Muscle of leg (tissue), 11 donors: ENCODE measurements around the gene CHAC1. TPM values are rescaled to one million over a fixed set of nuclear protein-coding genes. Genes with fewer than 3 reads are reported as not detected.
"Not testable (repeated sequence)": the region's sequence is repeated elsewhere in the genome, so short reads cannot be mapped to it uniquely, and the experiment has no call there.

Source experiments
- DNase-seq: peaks from one replicate; pipeline ENCODE4 v3.0.0; 2013
- H3K27ac ChIP-seq: one replicate; pipeline ENCODE4 v1.5.1; 2013; ENCODE audit warnings: mild to moderate bottlenecking, low read length, control low read depth
- H3K27me3 ChIP-seq: one replicate; pipeline ENCODE4 v1.6.1; 2013; ENCODE audit warnings: low read length; ENCODE audit not compliant: control insufficient read depth, insufficient read depth
- H3K36me3 ChIP-seq: one replicate; pipeline ENCODE4 v1.6.1; 2013; ENCODE audit warnings: low read length; ENCODE audit not compliant: control insufficient read depth, insufficient read depth
- H3K4me1 ChIP-seq: one replicate; pipeline ENCODE4 v1.6.1; 2013; ENCODE audit warnings: low read length; ENCODE audit not compliant: control insufficient read depth, insufficient read depth
- H3K4me3 ChIP-seq: one replicate; pipeline ENCODE4 v1.5.1; 2013; ENCODE audit warnings: low read length, control low read depth
- H3K9me3 ChIP-seq: replicated peaks from 2 replicates; pipeline ENCODE4 v1.6.1; 2013; ENCODE audit warnings: low read depth, low read length; ENCODE audit not compliant: control insufficient read depth
- WGBS: methylation state at CpG from one replicate; pipeline ENCODE4 v1.1.5; 2013; ENCODE audit warnings: missing lambda C conversion rate; ENCODE audit not compliant: insufficient coverage; 5-methylcytosine and 5-hydroxymethylcytosine counted together
- polyA plus RNA-seq, 8 donors: library from polyadenylated mRNA; unstranded; fragments of 120-200 nt; gene quantifications; one replicate each; pipeline versions ENCODE4 v1.2.1 to v1.2.3, GENCODE V29; 2013; ENCODE audit warnings: inconsistent platforms in 1 of 8, low replicate concordance in 1 of 8; ENCODE audit not compliant: insufficient read length in 8 of 8, insufficient read depth in 1 of 8
- total RNA-seq: library from RNA; stranded (reverse); fragments of 120-200 nt; gene quantifications from one replicate; pipeline ENCODE4 v1.2.4, GENCODE V29; 2013

Gene CHAC1
- total and polyA plus RNA-seq, 9 donors, result 0.80 to 6.9 (median 2.3) TPM

DNA sequence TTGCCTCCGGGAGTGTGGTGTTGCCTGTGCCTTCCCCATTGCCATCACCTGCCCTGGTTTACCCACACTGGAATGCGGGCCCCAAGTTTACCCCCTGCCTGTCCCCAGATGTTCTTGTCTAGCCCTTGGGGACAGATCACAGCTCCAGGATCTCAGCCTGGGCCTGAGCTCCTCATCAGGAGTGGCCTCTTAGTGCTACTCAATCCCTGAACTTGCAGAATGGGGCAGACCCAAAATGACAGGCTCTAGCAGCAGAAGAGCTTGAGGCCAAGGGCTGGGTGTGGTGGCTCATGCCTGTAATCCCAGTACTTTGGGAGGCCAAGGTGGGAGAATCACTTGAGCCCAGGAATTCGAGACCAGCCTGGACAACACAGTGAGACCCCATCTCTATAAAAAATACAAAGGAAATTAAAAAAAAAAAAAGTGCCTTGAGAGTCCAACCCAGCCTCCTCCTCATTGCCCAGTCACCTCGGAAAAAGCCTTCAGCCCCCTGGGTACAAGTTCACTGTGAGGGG is 3.8 kb downstream of the CHAC1 start:
- peak overlapping the region; percentile 78 for H3K27ac ChIP-seq
- H3K4me3 ChIP-seq, result no peak overlapping the region
- WGBS, result 100% methylated on average over 2 of the region's 4 CpGs

DNA sequence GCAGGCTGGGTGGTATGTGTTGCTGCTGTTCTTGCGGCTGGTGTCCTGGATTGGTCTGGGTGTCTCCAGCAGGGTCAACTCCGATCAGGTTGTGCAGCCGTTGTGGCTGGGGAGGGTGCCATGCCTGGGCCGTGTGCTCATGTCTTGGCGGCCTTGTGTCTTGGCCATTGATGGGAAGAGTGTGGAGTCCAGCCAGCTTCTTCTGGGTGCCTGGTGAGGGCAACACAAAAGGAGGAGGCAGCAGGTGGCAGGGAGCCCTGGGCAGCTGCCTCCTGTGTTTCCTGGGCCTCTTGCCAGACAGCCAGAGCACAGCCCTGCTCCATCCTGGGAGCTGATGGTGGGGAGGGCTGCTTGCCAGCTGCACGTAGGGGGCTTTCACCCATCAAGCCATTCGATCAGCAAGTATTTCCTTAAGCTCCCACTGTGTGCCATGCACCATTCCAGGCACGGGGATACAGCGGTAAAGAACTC is 4.3 kb downstream of the CHAC1 start:
- H3K36me3 ChIP-seq, result no peaks in the 10 kb centered on the region
- H3K4me1 ChIP-seq, result peaks cover 71% of the 10 kb centered on the region
- H3K27ac ChIP-seq, result peak overlapping the region; percentile 84
- no peaks in the 10 kb centered on the region for H3K9me3 ChIP-seq
- 67% methylated on average over 5 of the region's 9 CpGs for WGBS
- DNase-seq, result peak; percentile 87
- H3K27me3 ChIP-seq, result peaks cover 13% of the 10 kb centered on the region
- no peak overlapping the region for H3K4me3 ChIP-seq

More for the DNA sequence above, 3.8 kb downstream of the CHAC1 start:
- no peaks in the 10 kb centered on the region for H3K36me3 ChIP-seq
- no peaks in the 10 kb centered on the region for H3K9me3 ChIP-seq
- DNase-seq, result no peak
- peaks cover 74% of the 10 kb centered on the region for H3K4me1 ChIP-seq
- peaks cover 18% of the 10 kb centered on the region for H3K27me3 ChIP-seq

DNA sequence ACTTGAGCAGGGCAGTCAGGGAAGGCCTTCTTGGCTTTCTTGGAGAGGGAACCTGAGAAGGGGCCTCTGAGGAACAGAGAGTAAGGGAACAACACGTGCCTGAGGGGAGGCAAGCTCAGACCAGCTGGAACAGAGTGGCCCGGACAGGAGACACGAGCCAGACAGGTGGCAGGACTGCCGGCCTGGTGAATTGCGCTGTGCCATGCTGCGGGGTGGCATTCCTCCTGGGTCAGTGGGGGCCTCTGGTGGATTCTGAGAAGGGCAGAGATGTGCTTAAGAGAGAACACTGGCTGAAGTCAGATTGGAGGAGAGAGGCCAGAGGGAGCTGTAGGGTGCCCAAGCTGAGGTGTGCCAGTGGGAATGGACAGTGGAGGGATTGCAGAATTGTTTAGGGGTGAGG is 4.9 kb downstream of the CHAC1 start:
- Histone ChIP-seq H3K4me3 (no peak overlapping the region), H3K9me3 (no peaks in the 10 kb centered on the region), H3K27me3 (peaks cover 10% of the 10 kb centered on the region), H3K4me1 (peaks cover 68% of the 10 kb centered on the region), H3K36me3 (no peaks in the 10 kb centered on the region), H3K27ac (peak overlapping the region; percentile 84)
- WGBS, result 65% methylated on average over 6 of the region's 6 CpGs
- peak; percentile 71 for DNase-seq

DNA sequence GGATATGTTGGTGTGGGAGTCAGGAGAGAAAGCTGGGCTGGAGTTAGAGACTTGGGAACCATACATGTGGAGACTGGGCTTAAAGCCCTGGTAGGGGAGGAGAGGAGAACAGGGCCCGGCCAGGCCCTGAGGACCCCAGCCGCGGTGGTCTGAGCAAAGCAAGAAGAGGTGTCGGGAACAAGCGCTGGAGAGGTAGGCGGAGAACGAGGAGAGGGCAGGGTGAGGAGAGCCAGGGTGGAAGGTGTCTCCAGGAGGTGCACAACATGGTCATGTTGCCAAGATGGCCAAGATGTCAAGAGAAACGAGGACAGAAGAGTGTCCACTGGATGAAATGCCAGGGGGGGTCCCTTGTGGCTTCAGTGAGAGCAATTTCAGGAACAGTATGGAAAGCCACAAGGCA is 5.5 kb downstream of the CHAC1 start:
- no peak overlapping the region for H3K4me3 ChIP-seq
- no peaks in the 10 kb centered on the region for H3K36me3 ChIP-seq
- peak overlapping the region; percentile 84 for H3K27ac ChIP-seq
- peaks cover 63% of the 10 kb centered on the region for H3K4me1 ChIP-seq
- 89% methylated on average over 8 of the region's 8 CpGs for WGBS
- H3K27me3 ChIP-seq, result peaks cover 5% of the 10 kb centered on the region
- DNase-seq, result no peak
- H3K9me3 ChIP-seq, result no peaks in the 10 kb centered on the region

DNA sequence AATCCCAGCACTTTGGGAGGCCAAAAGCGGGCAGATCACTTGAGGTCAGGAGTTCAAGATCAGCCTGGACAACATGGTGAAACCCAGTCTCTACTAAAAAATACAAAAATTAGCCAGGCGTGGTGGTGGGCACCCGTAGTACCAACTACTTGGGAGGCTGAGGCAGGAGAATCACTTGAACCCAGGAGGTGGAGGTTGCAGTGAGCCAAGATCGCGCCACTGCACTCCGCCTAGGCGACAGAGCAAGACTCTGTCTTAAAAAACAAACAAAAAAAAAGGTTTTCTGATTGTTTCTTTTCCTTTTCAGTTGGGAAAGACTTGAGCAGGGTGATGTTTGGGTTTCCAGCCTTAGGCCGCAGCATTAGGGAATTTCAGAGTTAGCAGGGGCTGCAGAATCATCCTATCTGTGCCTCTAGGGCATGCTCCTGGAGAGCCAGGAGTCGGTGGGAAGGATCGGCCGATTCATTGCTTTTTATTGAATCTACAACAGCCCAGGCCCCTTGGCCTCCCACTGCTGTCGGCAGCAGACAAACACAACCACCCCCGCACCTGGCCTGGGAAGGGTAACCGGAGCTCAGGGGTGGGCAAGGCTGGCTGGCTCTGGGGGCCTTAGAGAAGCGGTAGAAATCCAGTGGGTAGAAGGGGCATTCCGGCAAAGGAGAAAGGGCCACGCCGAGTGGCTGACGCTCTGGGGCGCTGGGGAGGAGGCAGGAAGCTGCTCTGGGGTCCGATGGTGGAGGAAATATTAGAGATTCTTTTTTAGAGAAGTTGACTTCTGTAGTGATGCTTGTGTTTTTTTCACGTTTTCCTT is 6.3 kb downstream of the CHAC1 start:
- no peaks in the 10 kb centered on the region for H3K9me3 ChIP-seq
- DNase-seq, result no peak
- H3K4me1 ChIP-seq, result peaks cover 62% of the 10 kb centered on the region
- no peaks in the 10 kb centered on the region for H3K36me3 ChIP-seq
- no peaks in the 10 kb centered on the region for H3K27me3 ChIP-seq
- H3K4me3 ChIP-seq, result no peak overlapping the region
- 31% methylated on average over 9 of the region's 22 CpGs for WGBS
- no peak overlapping the region for H3K27ac ChIP-seq

DNA sequence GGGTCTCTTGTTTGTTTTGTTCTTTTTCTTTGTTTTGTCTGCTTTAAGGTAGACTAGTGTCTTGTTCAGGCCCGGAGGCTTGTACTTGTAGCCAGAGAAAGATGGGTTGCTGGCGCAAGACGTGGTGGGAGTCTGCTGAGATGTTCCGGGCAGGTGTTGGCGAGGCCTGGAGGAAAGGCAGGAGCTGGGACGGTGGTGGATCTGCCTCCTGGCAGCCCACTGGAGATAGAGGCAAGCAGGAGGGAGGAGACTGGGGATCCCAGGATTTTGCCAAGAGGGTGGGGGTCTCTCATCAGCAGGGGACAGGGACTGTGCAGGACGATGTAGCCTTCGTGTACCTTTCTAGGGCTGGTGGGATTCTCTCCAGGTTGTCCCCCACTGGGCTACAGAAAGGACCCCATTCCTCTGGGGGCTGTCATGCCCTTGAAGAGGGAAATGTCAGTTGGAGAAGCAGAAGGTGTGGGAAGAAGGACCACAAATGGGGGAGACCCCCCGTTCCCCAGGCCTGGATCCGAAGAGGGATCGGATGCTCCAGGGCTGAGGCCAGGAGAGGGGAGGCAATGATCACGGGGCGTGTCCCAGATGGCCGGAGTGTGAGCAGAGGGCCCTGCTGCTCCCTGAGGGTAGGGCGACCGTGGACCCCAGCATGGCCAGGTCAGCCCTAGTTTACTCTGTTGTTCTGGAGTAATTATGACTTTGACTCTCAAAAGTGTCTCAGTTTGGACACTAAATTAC is 7.0 kb downstream of the CHAC1 start:
- Histone ChIP-seq H3K4me1 (peaks cover 55% of the 10 kb centered on the region), H3K9me3 (no peaks in the 10 kb centered on the region), H3K27ac (no peak overlapping the region), H3K4me3 (no peak overlapping the region), H3K27me3 (peaks cover 2% of the 10 kb centered on the region), H3K36me3 (no peaks in the 10 kb centered on the region)
- 81% methylated on average over 16 of the region's 16 CpGs for WGBS
- DNase-seq, result no peak

DNA sequence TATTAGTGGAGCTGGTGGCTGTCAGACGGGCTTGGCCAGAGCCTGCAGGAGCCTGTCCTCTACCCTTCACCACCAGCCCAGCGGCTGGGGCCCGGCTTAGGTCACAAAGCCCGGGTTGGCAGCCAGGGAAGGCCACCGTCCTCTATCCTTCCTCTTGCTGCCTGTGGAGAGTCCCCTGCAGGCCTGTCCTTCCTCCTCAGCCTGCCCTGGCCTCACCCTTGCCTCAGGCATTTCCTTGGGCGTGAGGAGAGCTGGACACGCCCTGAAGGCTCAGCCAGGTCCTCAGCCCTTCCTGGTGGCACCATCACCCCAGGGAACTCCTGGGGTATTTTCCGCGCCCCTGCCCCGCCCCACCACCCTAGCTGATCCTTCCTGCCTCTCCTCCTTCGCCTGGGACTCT is 7.7 kb downstream of the CHAC1 start:
- DNase-seq, result no peak
- Histone ChIP-seq H3K27ac (no peak overlapping the region), H3K27me3 (peaks cover 2% of the 10 kb centered on the region), H3K4me1 (peaks cover 52% of the 10 kb centered on the region), H3K9me3 (no peaks in the 10 kb centered on the region), H3K36me3 (no peaks in the 10 kb centered on the region), H3K4me3 (no peak overlapping the region)
- 87% methylated on average over 11 of the region's 11 CpGs for WGBS

DNA sequence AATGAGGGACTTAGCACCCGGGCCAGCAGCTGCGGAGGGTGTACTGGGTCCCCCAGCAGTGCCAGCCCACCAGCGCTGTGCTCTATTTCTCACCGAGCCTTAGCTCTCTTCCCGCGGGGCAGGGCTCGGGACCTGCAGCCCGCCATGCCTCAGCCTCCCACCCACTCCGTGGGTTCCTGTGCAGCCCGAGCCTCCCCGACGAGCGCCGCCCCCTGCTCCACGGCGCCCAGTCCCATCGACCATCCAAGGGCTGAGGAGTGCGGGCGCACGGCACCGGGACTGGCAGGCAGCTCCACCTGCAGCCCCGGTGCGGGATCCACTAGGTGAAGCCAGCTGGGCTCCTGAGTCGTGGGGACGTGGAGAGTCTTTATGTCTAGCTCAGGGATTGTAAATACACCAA is 8.5 kb downstream of the CHAC1 start:
- not testable (repeated sequence) for H3K27me3 ChIP-seq, H3K27ac ChIP-seq, H3K4me3 ChIP-seq, H3K36me3 ChIP-seq, H3K9me3 ChIP-seq, DNase-seq
- 91% methylated on average over 20 of the region's 25 CpGs for WGBS
- H3K4me1 ChIP-seq, result peaks cover 49% of the 10 kb centered on the region

DNA sequence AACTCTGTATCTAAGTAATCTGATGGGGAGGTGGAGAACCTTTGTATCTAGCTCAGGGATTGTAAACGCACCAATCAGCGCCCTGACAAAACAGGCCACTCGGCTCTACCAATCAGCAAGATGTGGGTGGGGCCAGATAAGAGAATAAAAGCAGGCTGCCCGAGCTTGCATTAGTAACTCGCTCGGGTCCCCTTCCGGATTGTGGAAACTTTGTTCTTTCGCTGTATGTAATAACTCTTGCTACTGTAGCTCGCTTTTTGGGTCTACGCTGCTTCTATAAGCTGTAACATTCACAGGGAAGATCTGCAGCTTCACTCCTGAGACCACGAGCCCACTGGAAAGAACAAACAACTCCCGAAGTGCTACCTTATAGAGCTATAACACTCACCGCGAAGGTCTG is 9.0 kb downstream of the CHAC1 start:
- not testable (repeated sequence) for H3K27ac ChIP-seq, H3K27me3 ChIP-seq, H3K36me3 ChIP-seq, H3K9me3 ChIP-seq, DNase-seq, H3K4me3 ChIP-seq
- 91% methylated on average over 9 of the region's 14 CpGs for WGBS
- H3K4me1 ChIP-seq, result peaks cover 43% of the 10 kb centered on the region

DNA sequence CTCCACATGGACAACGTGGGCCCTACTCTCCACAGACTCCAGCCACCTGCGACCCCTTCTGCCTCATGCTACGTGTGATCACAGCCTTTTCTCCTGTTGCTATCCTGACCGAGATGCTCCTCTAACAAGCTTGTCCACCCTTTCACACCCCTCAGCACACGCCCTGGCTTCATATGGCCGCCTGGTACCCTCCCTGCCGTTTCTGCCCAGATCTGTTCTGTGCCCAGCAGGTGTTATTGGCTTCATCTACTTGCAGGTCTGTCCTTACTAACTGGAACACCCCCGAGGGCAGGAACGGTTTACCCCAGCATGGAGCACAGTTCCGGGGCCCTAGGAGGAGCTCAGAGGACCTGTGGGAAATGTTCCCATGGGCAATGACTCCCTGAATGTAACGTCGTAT is 9.9 kb downstream of the CHAC1 start:
- Histone ChIP-seq H3K4me3 (no peak overlapping the region), H3K27me3 (peaks cover 2% of the 10 kb centered on the region), H3K27ac (no peak overlapping the region), H3K36me3 (no peaks in the 10 kb centered on the region), H3K4me1 (peaks cover 34% of the 10 kb centered on the region), H3K9me3 (no peaks in the 10 kb centered on the region)
- 89% methylated on average over 10 of the region's 12 CpGs for WGBS
- no peak for DNase-seq
